GM15510 (cell line): ENCODE measurements around the gene PNLDC1.

Experiments
- POLR2A ChIP-seq: IDR thresholded peaks from 3 replicates; pipeline ENCODE4 v1.6.1; 2011; ENCODE audit warnings: borderline replicate concordance; ENCODE audit not compliant: insufficient read length; ENCODE audit errors: extremely low read depth

Gene PNLDC1

GRCh38 chr6:159800141-159800865 is at the start of gene PNLDC1:
Gene PNLDC1 (plus strand): TSS chr6:159800276. CDS start chr6:159800308, 32 bp downstream.
- TF ChIP-seq POLR2A = no peak

GRCh38 chr6:159751448-159751847 is 48.6 kb upstream of the PNLDC1 start:
- no peak for TF ChIP-seq POLR2A

GRCh38 chr6:159753081-159753872 is 46.8 kb upstream of the PNLDC1 start:
- no peak for TF ChIP-seq POLR2A

GRCh38 chr6:159754401-159754800 is 45.7 kb upstream of the PNLDC1 start:
- no peak for TF ChIP-seq POLR2A

- no peak for TF ChIP-seq POLR2A
These were observed 44.8 kb upstream of the PNLDC1 start for GRCh38 chr6:159754959-159755914.

GRCh38 chr6:159756508-159756907 is 43.6 kb upstream of the PNLDC1 start:
- no peak for TF ChIP-seq POLR2A

GRCh38 chr6:159758031-159759001 is 41.8 kb upstream of the PNLDC1 start:
- no peak for TF ChIP-seq POLR2A

- no peak for TF ChIP-seq POLR2A
These were observed 40.4 kb upstream of the PNLDC1 start for GRCh38 chr6:159759645-159760044.

GRCh38 chr6:159760602-159761057 is 39.4 kb upstream of the PNLDC1 start:
- no peak for TF ChIP-seq POLR2A

GRCh38 chr6:159761129-159761872 is 38.8 kb upstream of the PNLDC1 start:
- no peak for TF ChIP-seq POLR2A

- TF ChIP-seq POLR2A = peak; percentile 75
These were observed 38.0 kb upstream of the PNLDC1 start, which contains the start of gene ACAT2 for GRCh38 chr6:159761873-159762680. Gene ACAT2 (plus strand): TSS chr6:159762045. CDS start chr6:159762088, 43 bp downstream.
